GM12878 (cell line): ENCODE measurements around the gene TPD52L2. TPM values are rescaled to one million over a fixed set of nuclear protein-coding genes. Genes with fewer than 3 reads are reported as not detected.

Experiments
- BRCA1 ChIP-seq: IDR thresholded peaks from 2 replicates; pipeline ENCODE4 v1.6.1; 2011; ENCODE audit warnings: low read depth, low read length, improper control_type of control experiment
- CTCF ChIP-seq, 3 experiments: IDR thresholded peaks in 2 of 3; conservative IDR thresholded peaks in 1 of 3; 2 replicates each; pipeline ENCODE4 v1.5.1; 2011; ENCODE audit warnings: low read depth in 3 of 3, low read length in 3 of 3, mild to moderate bottlenecking in 3 of 3, control low read depth in 2 of 3, moderate library complexity in 2 of 3, inconsistent platforms in 1 of 3, mixed read lengths in 1 of 3; ENCODE audit not compliant: control insufficient read depth in 2 of 3, insufficient read depth in 1 of 3; ENCODE audit errors: extremely low read depth in 1 of 3
- HDAC6 ChIP-seq: fragments of 200-600 bp; sonication (generic); IDR thresholded peaks from one replicate; pipeline ENCODE4 v1.8.0; 2017; ENCODE audit warnings: antibody characterized with exemption; ENCODE audit not compliant: unreplicated experiment
- IKZF1 ChIP-seq: fragments of 450-650 bp; conservative IDR thresholded peaks from 2 replicates; pipeline ENCODE4 v1.6.1; 2017; ENCODE audit warnings: antibody characterized with exemption, mild to moderate bottlenecking
- IKZF2 ChIP-seq, 2 experiments: fragments of 450-650 bp; IDR thresholded peaks; 2 replicates each; pipeline ENCODE4 v1.6.1; 2017; ENCODE audit warnings: mild to moderate bottlenecking in 2 of 2, moderate library complexity in 2 of 2
- JUNB ChIP-seq: IDR thresholded peaks from 2 replicates; pipeline ENCODE4 v1.6.1; 2016; ENCODE audit warnings: antibody characterized with exemption, mild to moderate bottlenecking
- KDM1A ChIP-seq: fragments of 200-600 bp; sonication (generic); IDR thresholded peaks from 2 replicates; pipeline ENCODE4 v1.6.1; 2016; ENCODE audit warnings: borderline replicate concordance
- MEF2A ChIP-seq: IDR thresholded peaks from 2 replicates; pipeline ENCODE4 v1.6.1; 2011; ENCODE audit warnings: low read depth, mild to moderate bottlenecking, low read length, moderate library complexity; ENCODE audit not compliant: insufficient read depth
- NFYA ChIP-seq: IDR thresholded peaks from 2 replicates; pipeline ENCODE4 v1.6.1; 2011; ENCODE audit warnings: low read depth, mild to moderate bottlenecking, low read length, improper control_type of control experiment, borderline replicate concordance
- NKRF ChIP-seq: fragments of 450-650 bp; conservative IDR thresholded peaks from 2 replicates; pipeline ENCODE4 v1.6.1; 2017; ENCODE audit warnings: mild to moderate bottlenecking, moderate library complexity
- NR2F1 ChIP-seq: fragments of 450-650 bp; conservative IDR thresholded peaks from 2 replicates; pipeline ENCODE4 v1.6.1; 2017; ENCODE audit warnings: mild to moderate bottlenecking
- POLR2A ChIP-seq: IDR thresholded peaks from 2 replicates; pipeline ENCODE4 v1.6.1; 2011; ENCODE audit warnings: low read depth, mild to moderate bottlenecking, low read length
- RFX5 ChIP-seq: IDR thresholded peaks from 2 replicates; pipeline ENCODE4 v1.6.1; 2011; ENCODE audit warnings: low read depth, low read length, improper control_type of control experiment
- SMARCA5 ChIP-seq: fragments of 450-650 bp; IDR thresholded peaks from 2 replicates; pipeline ENCODE4 v1.6.1; 2017; ENCODE audit warnings: mild to moderate bottlenecking
- SPI1 ChIP-seq: IDR thresholded peaks from 2 replicates; pipeline ENCODE4 v1.6.1; 2011; ENCODE audit warnings: low read depth, mild to moderate bottlenecking, low read length, moderate library complexity, borderline replicate concordance; ENCODE audit not compliant: insufficient read depth
- SRF ChIP-seq, 2 experiments: IDR thresholded peaks; 2 replicates each; pipeline ENCODE4 v1.6.1; 2011; ENCODE audit warnings: low read depth in 2 of 2, low read length in 2 of 2, mild to moderate bottlenecking in 1 of 2, moderate library complexity in 1 of 2
- ZNF217 ChIP-seq: fragments of 450-650 bp; IDR thresholded peaks from 2 replicates; pipeline ENCODE4 v1.6.1; 2017; ENCODE audit warnings: antibody characterized with exemption, mild to moderate bottlenecking
- polyA plus RNA-seq, 11 experiments: library from polyadenylated mRNA; depleted of rRNA in 4 of 11; unstranded in 6 of 11; stranded (reverse) in 5 of 11; fragments of >200 nt; fragmentation: Nextera tagmentation in 4 of 11; fragmentation: Illumina TruSeq in 1 of 11; extraction: Ambion mirVana in 4 of 11; extraction: Trizol in 1 of 11; gene quantifications; 1 replicate in 1 of 11; 2 replicates in 10 of 11; pipeline versions ENCODE4 v1.2.1 to v1.2.3, GENCODE V29; 2011 to 2016; ENCODE audit warnings: inconsistent platforms in 2 of 11, missing spikeins in 2 of 11, low read depth in 1 of 11
- total RNA-seq, 4 experiments: library from RNA; depleted of rRNA in 3 of 4; stranded (reverse); fragments of >200 nt in 3 of 4; fragmentation: Illumina TruSeq in 1 of 4; extraction: Trizol in 1 of 4; gene quantifications; 2 replicates each; pipeline versions ENCODE4 v1.2.1 to v1.2.3, GENCODE V29; 2013 to 2021

Gene TPD52L2
- total and polyA plus RNA-seq, 10 of the 15 experiments (the other 5 are each of a cell fraction or from before 2014, with no cell fraction given) = 1.6 to 71.0 (median 46.3) TPM

- no peak for TF ChIP-seq NFYA
- peak; percentile 38; the same call in 1 of the 2 replicates for TF ChIP-seq IKZF1
- TF ChIP-seq ZNF217 = no peak
- no peak for TF ChIP-seq NKRF
- no peak for TF ChIP-seq IKZF2 (IDR thresholded peaks at IDR 0.05)
- no peak for TF ChIP-seq POLR2A
- no peak for TF ChIP-seq KDM1A
- peak; percentile 75 for TF ChIP-seq HDAC6
- no peak for TF ChIP-seq SRF (IDR thresholded peaks at IDR 0.05; ENCODE audit: low read depth in 2 of 2, low read length in 2 of 2)
- TF ChIP-seq NR2F1 = 0 out of 2 replicates have a peak, but pooled peaks have one; percentile 27
- TF ChIP-seq MEF2A = no peak
- no peak for TF ChIP-seq BRCA1
- no peak for TF ChIP-seq RFX5
- no peak for TF ChIP-seq JUNB
- no peak for TF ChIP-seq CTCF (IDR thresholded peaks at IDR 0.05 in 2 of 3, conservative IDR thresholded peaks at IDR 0.05 in 1 of 3; ENCODE audit: control insufficient read depth in 2 of 3, extremely low read depth in 1 of 3, insufficient read depth in 1 of 3, low read depth in 3 of 3, low read length in 3 of 3)
- no peak for TF ChIP-seq SPI1
- TF ChIP-seq SMARCA5 = no peak
Measured at GRCh38 chr20:63831646-63831992, 33.5 kb upstream of the TPD52L2 start (continued).
